ENCODE data around the gene FOXP3.
A peak's percentile ranks its signal among the peaks of the same experiment; 100 is the strongest.

Gene FOXP3

DNA sequence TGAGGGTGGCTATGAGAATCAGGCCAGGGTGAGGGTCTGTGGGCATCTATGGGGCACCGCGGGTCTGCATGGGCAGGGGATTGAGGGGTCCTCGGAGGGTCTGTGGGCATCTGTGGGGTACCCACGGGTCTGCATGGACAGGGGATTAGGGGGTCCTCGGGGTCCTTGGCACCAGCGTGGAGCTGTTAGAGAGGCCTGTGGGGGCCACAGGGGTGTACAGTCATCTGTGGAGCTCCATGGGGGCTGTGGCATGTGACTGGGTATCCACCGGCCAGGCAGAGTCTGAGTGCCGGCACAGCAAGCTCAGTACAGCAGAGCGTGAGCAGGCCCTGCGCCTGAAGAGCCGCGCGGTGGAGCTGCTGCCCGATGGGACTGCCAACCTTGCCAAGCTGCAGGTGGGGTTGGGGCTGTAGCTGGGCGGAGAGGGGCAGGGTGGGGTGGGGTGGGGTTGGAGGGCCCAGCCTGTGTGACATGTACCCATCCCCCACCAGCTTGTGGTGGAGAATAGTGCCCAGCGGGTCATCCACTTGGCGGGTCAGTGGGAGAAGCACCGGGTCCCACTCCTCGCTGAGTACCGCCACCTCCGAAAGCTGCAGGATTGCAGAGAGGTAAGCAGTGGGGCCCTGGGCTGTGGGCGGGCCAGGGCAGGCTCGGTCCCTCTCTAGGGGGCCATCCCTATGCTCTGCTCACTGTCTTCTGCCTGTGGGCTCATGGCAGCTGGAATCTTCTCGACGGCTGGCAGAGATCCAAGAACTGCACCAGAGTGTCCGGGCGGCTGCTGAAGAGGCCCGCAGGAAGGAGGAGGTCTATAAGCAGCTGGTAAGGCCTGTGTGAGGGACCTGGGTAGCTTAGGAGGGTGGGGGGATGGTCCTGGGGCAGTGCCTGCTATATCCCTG, 16.3 kb downstream of the FOXP3 start:
- no peak for DNase-seq

DNA sequence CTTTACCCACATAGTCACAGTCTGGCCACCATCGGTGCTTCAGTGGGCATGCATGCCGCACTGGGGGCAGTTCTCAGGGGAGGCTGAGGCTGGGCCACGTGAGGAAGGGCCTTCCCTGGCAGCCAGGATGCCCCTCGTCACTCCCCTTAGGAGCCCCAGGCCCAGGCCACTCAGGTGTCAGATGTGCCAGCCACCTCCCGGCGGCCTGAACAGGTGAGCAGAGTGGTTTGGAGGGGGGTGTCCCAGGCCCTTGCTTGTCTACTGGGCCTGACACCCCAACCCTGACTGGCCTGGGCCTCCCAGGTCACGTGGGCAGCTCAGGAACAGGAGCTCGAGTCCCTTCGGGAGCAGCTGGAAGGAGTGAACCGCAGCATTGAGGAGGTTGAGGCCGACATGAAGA, 17.2 kb downstream of the FOXP3 start:
- no peak for DNase-seq

DNA sequence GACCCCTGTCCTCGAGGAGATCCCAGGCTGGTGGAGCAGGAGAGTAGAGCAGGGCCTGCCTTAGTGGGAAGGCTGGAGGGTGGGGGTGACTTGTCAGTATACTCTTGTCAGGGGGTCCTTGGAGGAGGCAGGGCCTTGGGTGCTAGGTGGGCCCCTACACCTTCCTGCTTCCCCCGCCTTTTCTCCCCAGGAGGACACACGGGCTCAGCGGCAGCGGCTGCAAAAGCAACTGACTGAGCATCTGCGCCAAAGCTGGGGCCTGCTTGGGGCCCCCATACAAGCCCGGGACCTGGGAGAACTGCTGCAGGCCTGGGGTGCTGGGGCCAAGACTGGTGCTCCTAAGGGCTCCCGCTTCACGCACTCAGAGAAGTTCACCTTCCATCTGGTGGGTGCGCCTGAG, 18.0 kb downstream of the FOXP3 start:
- DNase-seq, result no peak

DNA sequence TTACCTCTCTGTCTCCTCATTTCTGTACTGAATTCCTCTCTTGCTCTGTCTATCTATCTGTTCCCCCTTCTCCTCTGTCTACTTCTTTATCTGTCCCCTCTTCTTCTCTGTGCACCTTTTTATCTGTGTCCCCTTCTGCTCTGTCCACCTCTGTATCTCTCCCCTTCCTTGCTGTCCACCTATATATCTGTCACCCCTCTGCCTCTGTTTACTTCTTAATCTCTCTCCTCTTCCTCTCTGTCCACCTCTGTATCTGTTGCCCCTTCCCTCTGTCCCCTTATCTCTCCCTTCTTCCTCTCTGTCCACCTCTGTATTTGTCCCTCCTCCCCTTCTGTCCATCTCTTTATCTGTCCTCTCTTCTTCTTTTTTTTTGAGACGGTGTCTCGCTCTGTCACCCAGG, 20.3 kb downstream of the FOXP3 start:
- no peak for DNase-seq

DNA sequence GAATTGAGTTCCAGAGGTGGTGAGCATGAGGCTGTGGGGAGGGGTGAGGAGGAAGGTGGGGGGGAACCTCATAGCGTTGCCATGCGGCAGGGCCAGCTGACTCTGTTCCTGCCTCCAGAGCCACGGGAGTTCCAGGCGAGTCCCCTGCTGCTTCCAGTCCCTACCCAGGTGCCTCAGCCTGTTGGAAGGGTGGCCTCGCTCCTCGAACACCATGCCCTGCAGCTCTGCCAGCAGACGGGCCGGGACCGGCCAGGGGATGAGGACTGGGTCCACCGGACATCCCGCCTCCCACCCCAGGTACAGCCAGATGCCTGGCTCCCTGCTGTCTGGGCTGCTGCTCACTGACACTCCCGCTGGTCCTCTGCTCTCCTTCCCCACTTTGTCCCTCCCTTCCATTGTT, 21.3 kb downstream of the FOXP3 start:
- DNase-seq, result no peak

DNA sequence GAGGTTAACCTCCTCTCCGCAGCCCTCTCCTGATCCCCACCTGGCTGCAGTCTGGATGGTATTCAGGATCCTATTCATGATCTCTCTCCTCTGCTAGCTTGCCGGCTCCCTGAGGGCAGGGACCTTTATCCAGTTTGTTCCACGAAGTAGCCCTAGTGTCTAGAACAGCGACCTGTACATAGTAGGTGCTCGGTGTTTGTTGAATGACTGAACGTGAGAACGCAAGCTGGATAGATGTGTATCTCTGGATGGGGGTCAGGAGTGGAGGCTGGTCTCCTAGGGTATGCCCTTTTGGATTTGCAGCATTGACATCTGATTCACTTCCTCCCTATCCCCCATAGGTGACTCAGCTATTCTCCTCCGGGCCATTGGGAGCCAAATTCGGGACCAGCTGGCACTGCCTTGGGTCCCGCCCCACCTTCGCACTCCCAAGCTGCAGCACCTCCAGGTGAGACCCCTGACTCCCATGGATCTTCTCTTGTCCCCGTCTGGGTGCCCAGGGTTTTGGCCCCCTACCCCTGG, 21.9 kb downstream of the FOXP3 start:
- no peak for DNase-seq

DNA sequence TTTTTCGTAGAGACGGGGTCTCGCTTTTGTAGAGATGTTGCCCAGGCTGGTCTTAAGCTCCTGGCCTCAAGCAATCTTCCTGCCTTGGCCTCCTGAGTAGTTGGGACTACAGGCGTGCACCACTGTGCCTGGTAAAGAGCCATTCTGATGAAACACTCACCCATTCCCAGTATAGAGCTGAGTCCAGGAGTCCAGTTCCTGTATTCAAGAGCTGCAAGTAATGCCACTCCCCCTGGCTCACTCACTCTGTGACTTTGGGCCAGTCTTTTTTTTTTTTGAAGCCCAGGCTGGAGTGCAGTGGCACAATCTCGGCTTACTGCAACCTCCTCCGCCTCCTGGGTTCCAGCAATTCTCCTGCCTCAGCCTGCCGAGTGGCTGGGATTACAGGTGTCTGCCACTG, 25.8 kb downstream of the FOXP3 start:
- DNase-seq, result no peak

DNA sequence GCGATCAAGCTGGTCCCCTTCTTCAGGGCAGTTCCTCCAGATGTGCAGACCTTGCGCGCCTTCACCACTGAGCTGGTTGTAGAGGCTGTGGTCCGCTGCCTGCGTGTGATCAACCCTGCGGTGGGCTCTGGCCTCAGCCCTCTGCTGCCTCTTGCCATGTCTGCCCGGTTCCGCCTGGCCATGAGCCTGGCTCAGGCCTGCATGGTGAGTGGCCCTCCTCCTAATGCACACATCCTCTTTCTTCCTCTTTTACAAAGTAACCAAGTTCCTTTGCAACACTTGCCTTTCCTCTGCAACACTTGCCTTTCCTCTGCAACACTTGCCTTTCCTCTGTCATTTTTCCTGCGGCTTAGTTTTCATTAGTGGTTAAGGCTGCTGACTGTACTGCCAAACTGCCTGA, 27.4 kb downstream of the FOXP3 start:
- no peak for DNase-seq

DNA sequence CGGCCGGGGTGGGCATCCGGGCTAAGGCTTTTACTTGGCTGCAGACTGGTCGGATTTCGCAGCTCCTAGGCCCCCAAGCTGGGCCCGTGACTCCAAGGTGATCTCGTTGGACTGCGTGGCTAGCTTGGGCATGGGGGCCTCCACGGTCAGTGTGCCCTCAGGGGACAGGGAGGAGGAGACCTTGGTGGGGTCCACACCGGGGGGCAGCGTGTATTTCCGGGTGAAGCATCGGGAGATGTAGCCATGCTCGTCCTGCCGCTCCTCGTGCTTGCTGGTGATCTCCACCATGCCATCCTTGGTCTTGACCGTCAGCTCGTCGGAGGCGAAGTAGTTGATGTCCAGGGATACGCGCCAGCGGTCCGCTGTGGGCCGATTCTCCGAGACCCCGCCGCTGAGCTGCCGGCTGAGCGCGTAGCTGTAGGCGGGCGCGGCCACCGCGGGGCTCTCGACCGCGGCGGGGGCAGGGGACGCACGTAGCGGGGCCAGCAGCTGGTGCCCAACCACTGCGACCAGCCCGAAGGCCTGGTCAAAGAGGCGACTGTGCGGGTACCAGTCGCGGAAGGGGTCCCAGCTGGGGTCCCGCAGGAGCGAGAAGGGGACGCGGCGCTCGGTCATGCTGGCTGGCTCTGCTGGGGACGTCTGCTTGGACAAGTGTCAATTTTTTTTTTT, 30.5 kb downstream of the FOXP3 start:
- DNase-seq, result no peak

DNA sequence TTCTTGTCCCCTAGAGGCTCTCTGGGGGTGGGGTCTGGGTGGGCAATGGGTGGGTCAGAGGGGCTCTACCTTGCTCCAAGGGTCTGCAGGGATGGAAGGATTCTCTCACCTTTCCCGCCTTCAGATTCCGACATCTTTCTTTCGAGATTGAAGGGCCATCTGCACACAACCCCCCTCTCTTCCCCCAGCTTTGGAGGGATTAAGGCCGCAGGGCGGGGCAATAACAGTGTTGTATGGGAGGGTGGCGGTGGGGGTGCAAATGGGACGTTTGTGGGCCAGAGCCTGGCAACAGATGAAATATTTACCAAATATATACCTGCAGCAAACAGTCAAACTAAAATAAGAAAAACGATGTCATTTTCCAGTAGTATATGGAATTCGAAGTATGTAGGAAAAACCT, 31.3 kb downstream of the FOXP3 start, which contains the start of gene CACNA1F:
TSS of gene CACNA1F (minus strand) at position 165 of the 400 bp plus-strand sequence. CDS start at position 134, 31 bp downstream.
- DNase-seq, result no peak

DNA sequence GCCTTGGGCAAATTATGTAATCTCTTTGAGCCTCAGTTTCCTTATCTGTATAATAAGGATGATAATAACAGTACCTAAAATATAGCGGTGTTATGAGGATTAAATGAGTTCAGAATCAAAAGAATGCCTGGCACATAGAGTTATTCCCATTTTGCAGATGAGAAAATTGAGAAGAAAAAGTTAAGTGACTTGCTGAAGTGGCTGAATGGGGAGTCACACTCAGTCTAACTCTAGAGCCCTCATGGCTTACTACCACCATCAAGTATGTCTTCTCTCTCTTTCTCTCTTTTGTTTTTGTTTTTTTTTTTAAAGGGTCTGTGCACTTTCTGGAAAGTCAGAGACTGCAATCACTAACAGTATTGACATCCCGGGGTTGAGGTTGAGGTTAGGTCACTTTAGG, 32.0 kb downstream of the FOXP3 start:
- no peak for DNase-seq

DNA sequence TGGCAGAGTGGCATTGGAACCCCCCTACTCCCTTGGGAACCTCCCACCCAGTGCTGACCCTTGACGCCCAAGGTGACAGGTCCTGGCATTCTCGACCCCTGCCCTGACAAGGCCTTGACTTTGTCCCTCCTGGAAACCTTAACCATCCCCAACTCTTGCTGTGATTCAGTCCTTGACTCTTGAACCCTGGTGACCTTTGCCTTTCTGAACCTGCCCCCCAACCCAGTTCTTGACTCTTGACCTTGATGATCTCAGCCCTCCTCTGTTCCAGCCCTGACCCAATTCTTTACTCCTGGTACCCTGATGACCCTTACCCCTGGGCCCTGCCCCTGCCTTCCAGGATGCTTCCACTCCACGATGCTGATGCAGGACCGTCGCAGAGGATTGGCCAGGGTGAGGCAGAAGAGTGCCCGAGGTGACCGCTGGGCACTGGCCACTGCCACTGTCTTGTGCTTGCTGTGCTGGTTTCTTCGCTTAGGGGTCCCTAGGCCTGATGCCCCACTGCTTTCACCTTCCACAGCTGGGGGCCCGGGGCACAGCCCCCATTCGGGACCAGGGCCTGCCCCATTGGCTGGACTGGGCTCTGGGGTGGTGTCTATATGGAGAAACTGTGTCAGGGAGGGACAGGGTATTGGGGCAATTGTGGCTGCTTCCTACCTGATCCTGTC, 33.0 kb downstream of the FOXP3 start:
- no peak for DNase-seq

DNA sequence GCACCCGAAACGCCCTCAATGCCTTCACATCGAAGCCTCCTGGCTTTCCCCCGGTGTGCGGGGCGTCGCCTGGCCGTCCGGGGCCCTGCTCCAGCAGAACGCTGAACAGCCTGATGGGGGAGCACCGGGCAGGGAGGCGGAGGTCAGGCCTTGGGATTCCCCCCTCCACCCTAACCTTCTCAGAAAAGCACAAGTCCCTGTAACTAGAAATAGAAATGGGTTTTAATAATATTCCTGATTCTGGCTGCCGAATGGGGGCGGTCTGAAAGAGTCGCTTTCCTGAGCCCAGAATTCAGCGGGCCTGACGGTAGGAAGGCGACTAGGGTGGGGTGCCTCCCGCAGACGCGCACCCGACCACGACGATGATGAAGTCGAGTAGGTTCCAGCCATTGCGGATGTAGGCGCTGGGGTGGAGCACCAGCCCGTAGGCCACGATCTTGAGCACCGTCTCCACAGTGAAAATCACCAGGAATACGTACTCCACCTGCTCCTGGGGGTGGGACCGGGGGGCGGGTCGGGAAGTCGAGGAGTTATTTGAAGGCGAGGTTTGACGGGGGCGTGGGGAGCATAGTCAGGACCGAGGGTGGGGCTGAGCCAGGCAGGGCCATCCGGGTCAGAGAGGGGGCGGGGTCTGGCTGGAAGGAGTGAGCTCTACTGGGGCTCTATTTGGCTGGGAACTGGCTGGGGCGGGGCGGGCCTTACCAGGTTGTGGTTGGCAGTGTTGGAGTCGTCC, 33.8 kb downstream of the FOXP3 start:
- peak; percentile 6 to 49 (median 38) for DNase-seq

DNA sequence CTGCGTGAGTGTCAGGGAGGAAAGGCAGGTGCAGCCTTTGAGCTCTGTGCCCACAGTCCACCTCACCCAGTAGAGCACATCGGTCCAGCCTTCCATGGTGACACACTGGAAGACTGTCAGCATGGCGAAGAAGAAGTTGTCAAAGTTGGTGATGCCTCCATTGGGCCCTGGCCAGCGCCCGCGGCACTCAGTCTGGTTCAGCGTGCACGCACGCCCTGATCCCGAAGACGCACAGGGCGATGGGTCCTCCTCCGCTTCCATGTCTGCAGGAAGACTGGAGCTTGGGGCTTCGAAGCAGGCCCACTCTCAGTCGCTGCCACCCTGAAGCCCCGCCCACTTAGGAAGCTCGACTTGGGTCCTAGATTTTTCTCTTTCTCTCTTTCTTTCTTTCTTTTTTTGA, 36.3 kb downstream of the FOXP3 start:
- no peak for DNase-seq

DNA sequence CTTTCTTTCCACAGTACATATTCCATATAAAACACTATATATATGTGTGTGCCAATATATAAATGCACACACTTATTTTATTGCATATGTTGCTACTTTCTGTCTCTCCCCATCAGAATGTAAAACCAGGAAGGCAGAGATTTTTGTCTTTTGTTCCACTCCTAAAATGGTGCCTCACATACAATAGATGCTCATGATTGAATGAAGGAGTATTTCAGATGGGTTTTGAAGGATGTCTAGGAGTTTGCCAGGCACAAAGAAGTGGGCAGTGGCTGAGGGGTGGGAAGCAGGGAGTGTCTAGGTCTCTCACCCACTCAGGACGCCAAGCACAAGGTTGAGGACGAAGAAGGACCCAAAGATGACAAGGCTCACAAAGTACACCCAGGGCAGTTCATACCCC, 36.8 kb downstream of the FOXP3 start:
- no peak for DNase-seq

DNA sequence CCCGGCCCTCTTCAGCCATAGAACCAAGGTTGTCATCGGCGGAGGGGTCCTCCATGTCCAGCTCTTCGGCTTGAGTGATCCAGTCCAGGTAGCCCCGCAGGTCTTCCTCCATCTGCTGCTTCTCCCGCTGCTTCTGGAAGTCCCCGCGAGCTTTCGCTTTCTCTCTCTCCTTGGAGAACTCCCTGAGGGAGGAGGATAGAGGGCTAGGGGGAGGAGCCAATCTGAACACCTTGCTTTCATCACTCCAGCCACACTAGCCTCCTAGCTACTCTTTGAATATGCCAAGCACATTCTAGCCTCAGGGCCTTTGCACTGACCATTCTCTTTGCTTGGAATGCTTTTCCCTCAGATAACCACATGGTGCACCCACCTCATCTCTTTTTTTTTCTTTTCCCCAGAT, 37.6 kb downstream of the FOXP3 start:
- DNase-seq, result no peak

DNA sequence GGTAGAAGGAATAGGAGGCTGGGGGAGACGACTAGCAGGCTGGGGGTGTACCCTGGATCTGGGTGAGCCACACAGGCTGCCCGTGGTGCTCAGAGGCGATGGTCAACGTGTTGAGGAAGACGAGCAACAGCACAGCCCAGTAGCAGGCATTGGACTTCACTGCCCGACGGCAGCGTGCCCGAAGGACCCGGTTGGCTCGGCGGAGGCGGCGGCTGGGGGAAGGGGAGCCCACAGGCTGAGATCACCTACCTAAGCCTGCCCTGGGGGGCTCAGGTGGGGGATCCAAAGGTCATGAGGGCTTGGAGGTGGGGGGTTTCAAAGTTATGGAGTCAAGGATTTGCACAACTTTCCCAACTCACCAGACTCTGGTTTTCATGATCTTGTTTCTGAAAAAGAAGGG, 38.7 kb downstream of the FOXP3 start:
- DNase-seq, result no peak

DNA sequence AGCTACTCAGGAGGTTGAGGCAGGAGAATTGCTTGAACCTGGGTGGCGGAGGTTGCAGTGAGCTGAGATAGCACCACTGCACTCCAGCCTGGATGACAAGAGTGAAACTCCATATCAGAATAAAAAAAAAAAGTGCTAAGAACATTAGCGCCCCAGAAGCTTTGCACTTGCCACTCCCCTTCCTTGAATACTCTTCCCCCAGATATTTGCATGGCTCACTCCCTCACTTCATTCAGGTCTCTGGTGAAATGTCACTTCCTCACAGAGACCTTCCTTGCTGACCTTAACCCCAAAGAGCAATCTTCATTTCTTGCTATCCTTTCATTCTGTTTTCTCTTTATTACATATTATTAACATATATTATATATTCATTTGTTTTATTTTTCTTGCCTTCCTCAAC, 42.6 kb downstream of the FOXP3 start:
- DNase-seq, result no peak

DNA sequence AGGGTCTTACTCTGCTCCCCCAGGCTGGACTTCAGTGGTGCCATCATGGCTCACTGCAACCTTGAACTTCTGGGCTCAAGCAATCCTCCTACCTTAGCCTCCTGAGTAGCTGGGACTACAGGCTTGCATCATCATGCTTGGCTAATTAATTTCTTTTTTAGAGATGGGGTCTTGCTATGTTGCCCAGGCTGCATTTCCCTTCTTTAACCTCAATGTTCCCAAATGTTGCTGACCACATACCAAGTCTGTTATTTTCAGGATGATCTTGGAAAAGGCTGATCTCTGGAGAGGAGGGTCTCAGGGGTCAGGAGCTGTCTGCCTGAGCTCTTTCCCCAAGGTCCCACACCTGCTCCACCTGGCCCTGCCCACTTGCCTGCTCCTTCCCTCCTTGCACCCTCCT, 44.4 kb downstream of the FOXP3 start:
- no peak for DNase-seq

DNA sequence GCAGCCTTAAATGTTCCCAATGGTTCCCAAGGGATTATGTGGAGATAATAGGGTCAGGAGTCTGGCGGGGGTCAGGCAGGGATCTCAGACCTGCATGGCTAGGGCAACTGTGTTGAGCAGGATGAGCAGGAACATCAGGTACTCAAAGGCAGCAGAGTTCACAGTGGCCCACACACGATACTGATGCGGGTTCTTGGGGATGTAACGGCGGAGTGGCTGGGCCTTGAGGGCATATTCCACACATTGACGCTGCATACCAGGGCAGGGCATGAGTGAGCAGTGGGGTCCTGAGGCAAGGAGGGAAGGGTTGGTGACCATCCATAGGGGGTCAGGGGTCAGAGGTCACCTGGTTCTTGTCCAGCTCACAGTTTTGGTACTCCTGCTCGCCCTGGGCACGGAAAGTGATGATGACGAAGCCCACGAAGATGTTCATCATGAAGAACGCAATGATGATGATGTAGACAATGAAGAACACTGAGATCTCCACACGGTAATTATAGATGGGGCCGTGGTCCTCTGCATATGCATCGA, 49.4 kb downstream of the FOXP3 start:
- no peak for DNase-seq

DNA sequence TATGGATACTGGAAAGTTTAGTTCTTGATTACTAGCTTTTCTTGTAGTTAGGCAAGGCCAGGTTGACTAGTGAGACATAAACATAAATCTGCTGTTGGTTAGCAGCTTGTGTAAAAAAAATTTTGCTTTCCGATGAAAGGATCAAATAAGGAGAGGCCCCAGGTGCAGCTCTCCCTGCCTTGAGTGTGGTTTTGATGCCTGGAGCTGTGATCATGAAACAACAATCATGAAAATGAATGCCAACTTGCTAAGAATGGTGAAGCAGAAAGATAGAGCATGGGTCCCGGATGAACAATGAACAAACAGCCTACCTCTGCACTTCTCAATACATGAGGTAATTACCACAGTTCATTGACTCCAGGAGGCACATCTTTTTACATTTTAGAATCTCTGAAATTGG, 50.1 kb downstream of the FOXP3 start:
- no peak for DNase-seq

DNA sequence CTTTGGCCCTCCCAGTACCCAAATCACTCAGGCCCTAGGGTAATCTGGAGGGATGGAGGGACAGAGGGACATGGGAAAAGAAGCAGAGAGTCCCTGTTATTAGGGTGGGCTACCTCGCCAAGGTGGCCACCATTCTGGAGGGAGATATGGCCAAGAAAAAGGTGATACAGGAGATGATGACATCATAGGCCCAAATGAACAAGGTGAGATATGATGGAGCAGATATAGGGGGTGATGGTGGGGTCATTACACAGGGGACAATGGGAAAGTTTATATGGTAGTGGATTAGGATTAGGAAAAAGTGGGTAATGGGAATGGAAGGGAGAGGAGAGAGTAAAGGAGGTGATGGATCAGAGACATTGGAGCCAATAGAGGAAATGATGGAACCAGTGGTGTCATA, 51.6 kb downstream of the FOXP3 start:
- DNase-seq, result no peak

DNA sequence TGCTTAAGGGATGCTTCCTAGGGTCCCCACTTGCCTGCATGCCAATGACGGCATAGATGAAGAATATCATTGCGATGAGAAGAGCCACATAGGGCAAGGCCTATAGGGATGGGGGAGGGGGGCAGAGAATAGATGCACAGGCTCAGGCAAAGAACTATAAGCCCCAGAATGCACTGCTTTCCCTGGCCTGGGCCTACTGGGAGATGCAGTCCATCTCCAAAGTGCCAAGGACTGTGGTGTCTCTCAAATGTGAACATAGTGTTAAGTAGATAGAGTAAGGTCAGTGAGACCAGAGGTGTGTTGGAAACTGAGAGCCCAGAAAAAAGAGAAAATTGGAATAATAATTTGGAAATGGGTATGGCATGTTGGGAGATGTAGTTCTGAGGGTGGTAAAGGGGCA, 52.3 kb downstream of the FOXP3 start:
- no peak for DNase-seq
